HepG2 (cell line): ENCODE measurements around the gene HMCN2. TPM values are rescaled to one million over a fixed set of nuclear protein-coding genes. Genes with fewer than 3 reads are reported as not detected.

Source experiments
- AGO1 ChIP-seq: fragments of 200-400 bp; formaldehyde crosslinking; IDR thresholded peaks from 2 replicates; pipeline ENCODE4 v1.6.1; 2017; ENCODE audit warnings: mild to moderate bottlenecking, low read depth, low read length, moderate library complexity; ENCODE audit not compliant: poor library complexity, severe bottlenecking
- FOXO1 ChIP-seq: sonication (generic); formaldehyde crosslinking; IDR thresholded peaks from 2 replicates; pipeline ENCODE4 v1.4.0; 2020; ENCODE audit warnings: missing genetic modification reagents
- MXD4 ChIP-seq: IDR thresholded peaks from 2 replicates; pipeline ENCODE4 v1.6.1; 2016; ENCODE audit warnings: mild to moderate bottlenecking, missing biosample characterization, missing genetic modification reagents
- NFKBIZ ChIP-seq: IDR thresholded peaks from 2 replicates; pipeline ENCODE4 v1.6.1; 2018; ENCODE audit warnings: missing genetic modification reagents, missing compliant biosample characterization
- ONECUT2 ChIP-seq: sonication (generic); formaldehyde crosslinking; IDR thresholded peaks from 2 replicates; pipeline ENCODE4 v1.4.0; 2020; ENCODE audit warnings: missing genetic modification reagents
- POLR2A ChIP-seq, 2 experiments: IDR thresholded peaks; 2 replicates each; pipeline ENCODE4 v1.6.1; 2011; ENCODE audit warnings: low read depth in 2 of 2, low read length in 2 of 2, mild to moderate bottlenecking in 1 of 2, moderate library complexity in 1 of 2; ENCODE audit not compliant: insufficient read depth in 1 of 2
- ZEB1 ChIP-seq: IDR thresholded peaks from 2 replicates; pipeline ENCODE4 v1.6.1; 2012; ENCODE audit warnings: mild to moderate bottlenecking, low read depth, inconsistent platforms; ENCODE audit not compliant: insufficient replicate concordance
- ZFP37 ChIP-seq: sonication (generic); formaldehyde crosslinking; IDR thresholded peaks from 2 replicates; pipeline ENCODE4 v1.4.0; 2020; ENCODE audit warnings: missing genetic modification reagents, borderline replicate concordance
- ZNF274 ChIP-seq: sonication (generic); formaldehyde crosslinking; IDR thresholded peaks from 2 replicates; pipeline ENCODE4 v1.5.1; 2020; ENCODE audit warnings: mild to moderate bottlenecking, missing genetic modification reagents
- ZNF564 ChIP-seq: sonication (generic); formaldehyde crosslinking; IDR thresholded peaks from 2 replicates; pipeline ENCODE4 v1.8.1; 2023; ENCODE audit warnings: mild to moderate bottlenecking, missing genetic modification reagents
- polyA plus RNA-seq, 8 experiments: library from polyadenylated mRNA; depleted of rRNA in 3 of 8; stranded (reverse) in 7 of 8; unstranded in 1 of 8; fragments of >200 nt; fragmentation: Illumina TruSeq in 4 of 8; extraction: Trizol in 4 of 8; gene quantifications; 2 replicates each; pipeline versions ENCODE4 v1.2.1 to v1.2.3, GENCODE V29; 2011 to 2016; ENCODE audit warnings: low read depth in 4 of 8, missing spikeins in 1 of 8, mixed read lengths in 1 of 8; ENCODE audit not compliant: insufficient read depth in 1 of 8
- total RNA-seq, 5 experiments: library from RNA; depleted of rRNA; stranded (reverse); fragments of >200 nt; fragmentation: Illumina TruSeq; extraction: Trizol; gene quantifications; 2 replicates each; pipeline ENCODE4 v1.2.3, GENCODE V29; 2016; ENCODE audit warnings: low read depth in 1 of 5
- TF ChIP-seq, protein P1 (sequence below): IDR thresholded peaks from 2 replicates; pipeline ENCODE4 v1.6.1; 2018; ENCODE audit warnings: missing genetic modification reagents
- TF ChIP-seq, protein P2 (sequence below): sonication (generic); formaldehyde crosslinking; IDR thresholded peaks from 2 replicates; pipeline ENCODE4 v1.4.0; 2020; ENCODE audit warnings: missing genetic modification reagents
- TF ChIP-seq, protein P3 (sequence below): sonication (generic); formaldehyde crosslinking; IDR thresholded peaks from 2 replicates; pipeline ENCODE4 v1.4.0; 2020; ENCODE audit warnings: missing genetic modification reagents, borderline replicate concordance

HMCN2 gene
- total and polyA plus RNA-seq, 2 of the 13 experiments (the other 11 are each of a cell fraction or from before 2014, with no cell fraction given) = 0.09 TPM; not detected in 1

DNA sequence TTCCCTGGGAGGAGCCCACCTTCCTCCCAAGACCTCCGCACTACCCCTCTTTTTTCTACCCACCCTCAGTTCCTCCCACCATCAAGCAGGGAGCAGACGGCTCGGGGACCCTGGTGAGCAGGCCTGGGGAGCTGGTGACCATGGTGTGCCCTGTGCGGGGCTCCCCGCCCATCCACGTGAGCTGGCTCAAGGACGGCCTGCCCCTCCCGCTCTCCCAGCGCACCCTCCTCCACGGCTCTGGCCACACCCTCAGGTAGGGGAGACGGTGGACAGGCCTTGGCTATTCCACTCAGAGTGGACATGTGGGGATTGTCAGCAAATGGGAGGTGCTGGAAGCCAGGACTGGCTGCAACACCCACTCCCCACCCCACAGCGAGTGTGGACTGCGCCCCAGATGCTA is 126.3 kb downstream of the HMCN2 start (continued):
- TF ChIP-seq, protein P1, sequence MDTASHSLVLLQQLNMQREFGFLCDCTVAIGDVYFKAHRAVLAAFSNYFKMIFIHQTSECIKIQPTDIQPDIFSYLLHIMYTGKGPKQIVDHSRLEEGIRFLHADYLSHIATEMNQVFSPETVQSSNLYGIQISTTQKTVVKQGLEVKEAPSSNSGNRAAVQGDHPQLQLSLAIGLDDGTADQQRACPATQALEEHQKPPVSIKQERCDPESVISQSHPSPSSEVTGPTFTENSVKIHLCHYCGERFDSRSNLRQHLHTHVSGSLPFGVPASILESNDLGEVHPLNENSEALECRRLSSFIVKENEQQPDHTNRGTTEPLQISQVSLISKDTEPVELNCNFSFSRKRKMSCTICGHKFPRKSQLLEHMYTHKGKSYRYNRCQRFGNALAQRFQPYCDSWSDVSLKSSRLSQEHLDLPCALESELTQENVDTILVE = no peak
- TF ChIP-seq POLR2A (IDR thresholded peaks at IDR 0.05; ENCODE audit: insufficient read depth in 1 of 2, low read depth in 2 of 2, low read length in 2 of 2) (no peak), ZNF564 (no peak), ZFP37 (CRISPR knock-in tag) (no peak), ZEB1 (no peak), AGO1 (no peak), FOXO1 (CRISPR knock-in tag) (no peak), NFKBIZ (CRISPR knock-in tag) (no peak), MXD4 (CRISPR knock-in tag) (no peak), ONECUT2 (CRISPR knock-in tag) (no peak), ZNF274 (CRISPR knock-in tag) (no peak)
- TF ChIP-seq, protein P2, sequence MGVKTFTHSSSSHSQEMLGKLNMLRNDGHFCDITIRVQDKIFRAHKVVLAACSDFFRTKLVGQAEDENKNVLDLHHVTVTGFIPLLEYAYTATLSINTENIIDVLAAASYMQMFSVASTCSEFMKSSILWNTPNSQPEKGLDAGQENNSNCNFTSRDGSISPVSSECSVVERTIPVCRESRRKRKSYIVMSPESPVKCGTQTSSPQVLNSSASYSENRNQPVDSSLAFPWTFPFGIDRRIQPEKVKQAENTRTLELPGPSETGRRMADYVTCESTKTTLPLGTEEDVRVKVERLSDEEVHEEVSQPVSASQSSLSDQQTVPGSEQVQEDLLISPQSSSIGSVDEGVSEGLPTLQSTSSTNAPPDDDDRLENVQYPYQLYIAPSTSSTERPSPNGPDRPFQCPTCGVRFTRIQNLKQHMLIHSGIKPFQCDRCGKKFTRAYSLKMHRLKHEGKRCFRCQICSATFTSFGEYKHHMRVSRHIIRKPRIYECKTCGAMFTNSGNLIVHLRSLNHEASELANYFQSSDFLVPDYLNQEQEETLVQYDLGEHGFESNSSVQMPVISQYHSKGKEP (CRISPR knock-in tag) = no peak
- TF ChIP-seq, protein P3, sequence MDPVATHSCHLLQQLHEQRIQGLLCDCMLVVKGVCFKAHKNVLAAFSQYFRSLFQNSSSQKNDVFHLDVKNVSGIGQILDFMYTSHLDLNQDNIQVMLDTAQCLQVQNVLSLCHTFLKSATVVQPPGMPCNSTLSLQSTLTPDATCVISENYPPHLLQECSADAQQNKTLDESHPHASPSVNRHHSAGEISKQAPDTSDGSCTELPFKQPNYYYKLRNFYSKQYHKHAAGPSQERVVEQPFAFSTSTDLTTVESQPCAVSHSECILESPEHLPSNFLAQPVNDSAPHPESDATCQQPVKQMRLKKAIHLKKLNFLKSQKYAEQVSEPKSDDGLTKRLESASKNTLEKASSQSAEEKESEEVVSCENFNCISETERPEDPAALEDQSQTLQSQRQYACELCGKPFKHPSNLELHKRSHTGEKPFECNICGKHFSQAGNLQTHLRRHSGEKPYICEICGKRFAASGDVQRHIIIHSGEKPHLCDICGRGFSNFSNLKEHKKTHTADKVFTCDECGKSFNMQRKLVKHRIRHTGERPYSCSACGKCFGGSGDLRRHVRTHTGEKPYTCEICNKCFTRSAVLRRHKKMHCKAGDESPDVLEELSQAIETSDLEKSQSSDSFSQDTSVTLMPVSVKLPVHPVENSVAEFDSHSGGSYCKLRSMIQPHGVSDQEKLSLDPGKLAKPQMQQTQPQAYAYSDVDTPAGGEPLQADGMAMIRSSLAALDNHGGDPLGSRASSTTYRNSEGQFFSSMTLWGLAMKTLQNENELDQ (CRISPR knock-in tag) = no peak
- TF ChIP-seq, all 625 proteins: peak for 0
